Smooth muscle cell (in vitro differentiated cells): ENCODE measurements around the gene SLCO3A1. TPM values are rescaled to one million over a fixed set of nuclear protein-coding genes. Genes with fewer than 3 reads are reported as not detected.

Experiments
- DNase-seq: peaks from one replicate; lab custom pipeline; 2025; ENCODE audit not compliant: unreplicated experiment; lab: John Stamatoyannopoulos, UW
- H2AFZ ChIP-seq: fragments of 200-600 bp; sonication (generic); 2 replicates; pipeline ENCODE4 v1.6.0; 2016; ENCODE audit warnings: antibody characterized with exemption, low read depth, mild to moderate bottlenecking
- H3F3A ChIP-seq: fragments of 200-600 bp; sonication (generic); 2 replicates; pipeline ENCODE4 v1.6.0; 2017; ENCODE audit warnings: antibody characterized with exemption, low read depth
- H3K27ac ChIP-seq: fragments of 200-600 bp; sonication (generic); 2 replicates; pipeline ENCODE4 v1.5.1; 2016; ENCODE audit warnings: low read depth, mild to moderate bottlenecking
- H3K27me3 ChIP-seq: fragments of 200-600 bp; sonication (generic); 2 replicates; pipeline ENCODE4 v1.6.1; 2016; ENCODE audit warnings: low read depth, mild to moderate bottlenecking
- H3K36me3 ChIP-seq: fragments of 200-600 bp; sonication (generic); 2 replicates; pipeline ENCODE4 v1.5.1; 2016; ENCODE audit warnings: low read depth
- H3K4me1 ChIP-seq: fragments of 200-600 bp; sonication (generic); 2 replicates; pipeline ENCODE4 v1.5.1; 2016; ENCODE audit warnings: low read depth
- H3K4me2 ChIP-seq: fragments of 200-600 bp; sonication (generic); 2 replicates; pipeline ENCODE4 v1.6.0; 2016; ENCODE audit warnings: mild to moderate bottlenecking
- H3K4me3 ChIP-seq: fragments of 200-600 bp; sonication (generic); 2 replicates; pipeline ENCODE4 v1.5.1; 2016; ENCODE audit warnings: mild to moderate bottlenecking
- H3K79me2 ChIP-seq: fragments of 200-600 bp; sonication (generic); 2 replicates; pipeline ENCODE4 v1.6.0; 2016; ENCODE audit warnings: low read depth, mild to moderate bottlenecking
- H3K9ac ChIP-seq: fragments of 200-600 bp; sonication (generic); 2 replicates; pipeline ENCODE4 v1.6.0; 2016; ENCODE audit warnings: low read depth
- H3K9me3 ChIP-seq: fragments of 200-600 bp; sonication (generic); replicated peaks from 2 replicates; pipeline ENCODE4 v1.5.1; 2016; ENCODE audit warnings: low read depth
- H4K20me1 ChIP-seq: fragments of 200-600 bp; sonication (generic); 2 replicates; pipeline ENCODE4 v1.6.0; 2016; ENCODE audit warnings: low read depth
- WGBS: methylation state at CpG from one replicate; pipeline ENCODE4 v1.1.7; 2016; ENCODE audit warnings: low lambda C conversion rate; 5-methylcytosine and 5-hydroxymethylcytosine counted together
- polyA plus RNA-seq: library from polyadenylated mRNA; unstranded; fragments of >200 nt; fragmentation: Nextera tagmentation; extraction: Ambion mirVana; gene quantifications from 2 replicates; pipeline ENCODE4 v1.2.1, GENCODE V29; 2016
- total RNA-seq: library from RNA; depleted of rRNA; stranded (reverse); fragments of >200 nt; gene quantifications from 2 replicates; pipeline ENCODE4 v1.2.3, GENCODE V29; 2014
- TF ChIP-seq, protein P1 (sequence below): fragments of 200-600 bp; sonication (generic); IDR thresholded peaks from 2 replicates; pipeline ENCODE4 v1.5.1; 2017; ENCODE audit warnings: borderline replicate concordance, mild to moderate bottlenecking, antibody characterized with exemption; ENCODE audit not compliant: insufficient read depth, poor library complexity, severe bottlenecking

SLCO3A1 gene
- total and polyA plus RNA-seq, 2 experiments from 2014 or later: 1.3 to 12.6 TPM

DNA sequence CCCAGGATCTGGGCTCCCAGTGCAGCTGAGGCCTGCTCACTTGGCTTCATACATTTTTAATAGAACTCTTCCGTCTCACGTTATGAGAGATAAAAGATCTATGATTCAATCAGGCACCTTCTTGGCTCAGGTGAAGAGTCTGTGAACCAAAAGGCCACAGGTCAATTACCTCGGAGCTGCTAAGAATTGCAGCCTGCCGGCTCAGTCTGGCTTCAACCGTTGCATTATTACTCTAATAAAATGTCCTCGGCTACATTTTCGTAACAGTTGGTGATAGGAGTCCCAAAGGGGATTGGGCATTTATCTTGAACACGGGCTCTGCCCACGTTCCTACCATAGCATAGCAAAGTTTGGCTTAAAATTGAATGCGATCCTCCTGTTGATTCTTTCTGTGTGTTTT, 176.3 kb downstream of the SLCO3A1 start:
- Histone ChIP-seq H3K4me1 (peaks cover 10% of the 10 kb centered on the region), H3K27ac (no peak overlapping the region), H4K20me1 (no peaks in the 10 kb centered on the region), H3F3A (no peaks in the 10 kb centered on the region), H3K27me3 (peaks cover 12% of the 10 kb centered on the region), H2AFZ (no peak overlapping the region), H3K9ac (no peak overlapping the region), H3K79me2 (no peaks in the 10 kb centered on the region), H3K9me3 (no peaks in the 10 kb centered on the region), H3K36me3 (no peaks in the 10 kb centered on the region), H3K4me2 (no peak overlapping the region), H3K4me3 (no peak overlapping the region)
- TF ChIP-seq, protein P1, sequence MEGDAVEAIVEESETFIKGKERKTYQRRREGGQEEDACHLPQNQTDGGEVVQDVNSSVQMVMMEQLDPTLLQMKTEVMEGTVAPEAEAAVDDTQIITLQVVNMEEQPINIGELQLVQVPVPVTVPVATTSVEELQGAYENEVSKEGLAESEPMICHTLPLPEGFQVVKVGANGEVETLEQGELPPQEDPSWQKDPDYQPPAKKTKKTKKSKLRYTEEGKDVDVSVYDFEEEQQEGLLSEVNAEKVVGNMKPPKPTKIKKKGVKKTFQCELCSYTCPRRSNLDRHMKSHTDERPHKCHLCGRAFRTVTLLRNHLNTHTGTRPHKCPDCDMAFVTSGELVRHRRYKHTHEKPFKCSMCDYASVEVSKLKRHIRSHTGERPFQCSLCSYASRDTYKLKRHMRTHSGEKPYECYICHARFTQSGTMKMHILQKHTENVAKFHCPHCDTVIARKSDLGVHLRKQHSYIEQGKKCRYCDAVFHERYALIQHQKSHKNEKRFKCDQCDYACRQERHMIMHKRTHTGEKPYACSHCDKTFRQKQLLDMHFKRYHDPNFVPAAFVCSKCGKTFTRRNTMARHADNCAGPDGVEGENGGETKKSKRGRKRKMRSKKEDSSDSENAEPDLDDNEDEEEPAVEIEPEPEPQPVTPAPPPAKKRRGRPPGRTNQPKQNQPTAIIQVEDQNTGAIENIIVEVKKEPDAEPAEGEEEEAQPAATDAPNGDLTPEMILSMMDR: no peak
- WGBS: 85% methylated on average over 10 of the region's 10 CpGs
- DNase-seq: no peak

DNA sequence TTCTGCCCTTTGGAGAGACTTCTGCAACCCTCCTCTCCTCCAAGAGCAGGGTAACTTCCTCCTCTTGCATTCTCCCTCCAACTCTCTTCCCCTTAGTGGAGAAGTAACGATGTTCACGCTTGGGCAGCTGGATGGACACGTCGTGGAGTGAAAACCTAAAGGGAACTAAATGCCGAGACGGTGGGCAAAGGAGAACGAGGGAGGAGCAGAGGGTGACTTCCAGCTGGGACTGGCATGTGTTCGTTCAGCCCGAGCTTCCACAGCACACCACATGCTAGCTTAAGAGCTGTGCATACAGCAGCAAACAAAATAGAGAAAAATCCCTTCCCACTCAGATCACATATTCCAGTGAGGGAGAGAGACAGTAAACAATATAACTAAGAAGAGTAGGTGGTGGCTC, 179.8 kb downstream of the SLCO3A1 start:
- Histone ChIP-seq H3K4me3 (no peak overlapping the region), H2AFZ (no peak overlapping the region), H3K9ac (no peak overlapping the region), H3K36me3 (no peaks in the 10 kb centered on the region), H4K20me1 (no peaks in the 10 kb centered on the region), H3K4me2 (no peak overlapping the region), H3K9me3 (no peaks in the 10 kb centered on the region), H3K27me3 (peaks cover 17% of the 10 kb centered on the region), H3K79me2 (no peaks in the 10 kb centered on the region), H3F3A (no peaks in the 10 kb centered on the region), H3K27ac (no peak overlapping the region), H3K4me1 (peaks cover 10% of the 10 kb centered on the region)
- 83% methylated on average over 9 of the region's 9 CpGs for whole genome bisulfite sequencing
- TF ChIP-seq, protein P1: no peak
- no peak for DNase-seq

DNA sequence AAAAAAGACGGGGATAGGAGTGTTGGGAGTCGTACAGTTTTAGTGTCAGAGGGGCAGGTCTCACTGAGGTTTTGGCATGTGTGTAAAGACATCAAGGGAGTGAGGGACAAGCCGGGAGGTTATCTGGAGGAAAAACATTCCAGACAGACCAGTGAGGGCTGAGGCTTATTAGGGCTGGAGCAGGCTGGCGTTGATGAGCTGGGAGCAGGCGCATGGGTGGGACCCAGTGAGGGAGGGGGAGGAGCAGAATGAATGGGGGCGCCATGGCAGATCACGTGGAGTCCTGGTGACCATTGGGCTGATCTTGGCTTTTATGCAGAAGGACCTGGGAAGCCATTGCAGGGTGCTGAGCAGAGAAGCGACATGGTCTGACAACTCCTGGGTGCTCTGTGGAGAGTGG, 180.2 kb downstream of the SLCO3A1 start:
- H3K4me1 ChIP-seq: peaks cover 10% of the 10 kb centered on the region
- no peak overlapping the region for H2AFZ ChIP-seq
- no peak overlapping the region for H3K4me3 ChIP-seq
- 80% methylated on average over 8 of the region's 8 CpGs for WGBS
- H3K27ac ChIP-seq: no peak overlapping the region
- no peaks in the 10 kb centered on the region for H3K79me2 ChIP-seq
- H3F3A ChIP-seq: no peaks in the 10 kb centered on the region
- H3K9me3 ChIP-seq: no peaks in the 10 kb centered on the region
- H3K36me3 ChIP-seq: no peaks in the 10 kb centered on the region
- H3K4me2 ChIP-seq: no peak overlapping the region
- H4K20me1 ChIP-seq: no peaks in the 10 kb centered on the region
- TF ChIP-seq, protein P1: no peak
- peaks cover 17% of the 10 kb centered on the region for H3K27me3 ChIP-seq
- H3K9ac ChIP-seq: no peak overlapping the region
- DNase-seq: no peak

GRCh38 chr15:92034227-92034626, 180.7 kb downstream of the SLCO3A1 start:
- Histone ChIP-seq H2AFZ (no peak overlapping the region), H3K4me2 (no peak overlapping the region), H3K27ac (no peak overlapping the region), H3K9me3 (no peaks in the 10 kb centered on the region), H3K9ac (no peak overlapping the region), H3F3A (no peaks in the 10 kb centered on the region), H4K20me1 (no peaks in the 10 kb centered on the region), H3K36me3 (no peaks in the 10 kb centered on the region), H3K27me3 (peaks cover 17% of the 10 kb centered on the region), H3K4me1 (peaks cover 10% of the 10 kb centered on the region), H3K79me2 (no peaks in the 10 kb centered on the region), H3K4me3 (no peak overlapping the region)
- TF ChIP-seq, protein P1: no peak
- WGBS: 72% methylated on average over 7 of the region's 7 CpGs
- no peak for DNase-seq
